Inferior parietal cortex (tissue), 1 donor: ENCODE measurements around the gene TMEM272.

Experiments
- DNase-seq: peaks from one replicate; pipeline ENCODE4 v3.0.0-alpha.2; 2016; ENCODE audit errors: extremely low spot score

The TMEM272 gene

GRCh38 chr13:51805925-51806324 lies 39.1 kb downstream of the TMEM272 start:
- no peak for DNase-seq

- no peak for DNase-seq
These were observed 39.7 kb downstream of the TMEM272 start for GRCh38 chr13:51805313-51805712.

- peak; percentile 61 for DNase-seq
These were observed 40.4 kb downstream of the TMEM272 start for GRCh38 chr13:51804295-51805172.

DNA sequence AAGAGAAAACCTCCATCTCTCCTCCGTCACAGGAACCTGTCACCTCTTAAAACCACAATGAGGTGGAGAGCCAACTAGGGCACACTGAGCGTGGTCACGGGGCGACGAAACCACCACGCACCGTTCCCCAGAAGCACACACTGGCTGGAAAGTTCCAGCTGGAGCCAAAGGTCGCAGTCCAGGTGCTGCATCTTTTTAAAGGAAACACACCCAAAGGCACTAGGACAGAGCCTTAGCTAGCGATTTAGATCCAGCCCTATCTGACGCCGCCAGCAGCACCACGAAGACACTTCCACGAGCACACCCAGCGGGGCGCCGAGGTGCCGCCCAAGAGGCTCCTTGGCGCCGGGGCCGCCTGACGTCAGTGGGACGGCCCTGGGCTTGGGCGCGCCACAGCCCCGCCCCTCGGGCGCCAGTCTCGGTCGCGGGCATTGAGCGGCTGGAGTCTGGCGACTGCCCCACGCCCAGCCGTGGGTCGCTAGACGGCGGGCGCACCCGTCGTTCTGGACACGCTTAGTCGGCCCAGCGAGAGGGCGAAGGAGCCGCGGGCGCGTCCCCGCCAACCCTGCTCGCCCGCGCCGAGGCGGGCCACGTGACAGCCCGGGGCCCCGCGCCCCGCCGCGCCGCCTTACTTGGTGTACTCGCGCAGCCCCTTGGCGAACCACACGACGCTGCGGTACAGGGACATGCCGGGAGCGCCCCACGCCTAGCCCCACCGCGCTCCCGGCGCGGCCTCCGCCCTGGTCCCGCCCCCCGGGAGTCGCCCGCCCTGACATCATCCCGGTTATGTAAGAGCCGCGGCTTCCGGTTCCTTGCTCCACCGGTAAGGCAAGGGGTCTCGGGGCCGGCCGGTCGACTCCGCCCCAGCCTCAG lies 41.3 kb downstream of the TMEM272 start, which contains the start of gene DHRS12:
TSS of gene DHRS12 (minus strand) at position 742 of the 873 bp plus-strand sequence. CDS start 4,504 bp downstream, outside the sequence.
- DNase-seq, result peak; percentile 86

GRCh38 chr13:51802631-51803418 lies 42.2 kb downstream of the TMEM272 start:
- no peak for DNase-seq

GRCh38 chr13:51801631-51802099 lies 43.3 kb downstream of the TMEM272 start:
- DNase-seq, result peak; percentile 66

DNA sequence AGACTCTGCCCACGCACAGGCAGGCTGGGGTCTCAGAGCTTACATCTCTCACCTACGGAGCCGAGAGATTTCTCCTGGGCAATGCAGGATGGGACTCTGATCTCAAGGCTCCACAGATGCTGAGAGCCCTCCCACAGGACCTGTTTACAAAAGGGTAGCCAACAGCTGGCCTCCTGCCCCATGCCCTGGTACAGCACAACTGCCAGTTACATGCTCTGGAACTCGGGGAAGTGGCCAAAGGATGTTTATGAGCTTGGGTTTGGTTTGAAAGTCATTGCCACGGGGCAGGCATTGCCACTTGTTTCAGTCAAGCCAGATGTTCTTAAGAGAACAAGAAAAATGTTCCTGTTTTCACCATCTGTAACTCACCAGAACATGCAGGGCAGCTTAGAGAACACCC lies 44.5 kb downstream of the TMEM272 start:
- no peak for DNase-seq

DNA sequence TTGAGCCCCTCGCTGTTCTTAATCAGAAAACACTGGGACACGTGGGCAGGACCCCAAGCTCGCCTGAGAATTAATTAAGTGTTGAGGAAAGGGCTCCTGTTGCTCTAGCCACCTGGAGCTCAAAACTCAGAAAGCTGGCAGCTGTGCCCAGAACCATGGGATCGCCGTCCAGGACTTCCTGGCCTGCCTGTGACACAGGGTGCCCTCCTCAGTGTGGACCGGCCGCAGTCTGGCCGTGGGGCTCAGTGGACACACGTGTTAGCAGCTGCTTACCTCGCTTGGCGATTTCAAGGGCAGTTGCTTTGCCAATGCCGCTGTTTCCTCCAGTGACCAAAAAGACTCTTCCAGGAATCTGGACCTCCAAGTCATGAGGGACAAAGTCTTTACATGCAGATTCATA lies 45.7 kb downstream of the TMEM272 start:
- DNase-seq, result no peak

GRCh38 chr13:51797664-51798488 lies 47.1 kb downstream of the TMEM272 start:
- DNase-seq, result peak; percentile 63

GRCh38 chr13:51796546-51796945 lies 48.4 kb downstream of the TMEM272 start:
- DNase-seq, result no peak

DNA sequence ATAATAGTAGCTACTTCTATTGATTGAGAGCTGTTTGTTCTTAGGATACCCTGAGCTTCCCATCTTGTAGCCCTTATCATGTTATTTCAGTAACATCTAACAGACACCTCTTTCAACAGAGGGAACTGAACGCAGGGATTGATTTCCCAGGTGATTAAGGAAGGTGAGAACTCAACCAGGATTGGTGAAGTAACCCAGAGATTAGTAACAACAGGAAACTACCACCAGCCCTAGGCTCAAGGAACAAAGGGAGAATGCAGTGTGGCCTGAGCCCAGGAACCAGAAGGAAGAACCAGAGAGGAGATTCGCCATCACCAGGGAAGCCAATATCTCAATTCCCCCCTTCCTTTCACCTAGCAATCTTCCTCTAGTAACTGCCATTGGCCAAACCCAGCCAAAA lies 49.6 kb downstream of the TMEM272 start:
- DNase-seq, result no peak

DNA sequence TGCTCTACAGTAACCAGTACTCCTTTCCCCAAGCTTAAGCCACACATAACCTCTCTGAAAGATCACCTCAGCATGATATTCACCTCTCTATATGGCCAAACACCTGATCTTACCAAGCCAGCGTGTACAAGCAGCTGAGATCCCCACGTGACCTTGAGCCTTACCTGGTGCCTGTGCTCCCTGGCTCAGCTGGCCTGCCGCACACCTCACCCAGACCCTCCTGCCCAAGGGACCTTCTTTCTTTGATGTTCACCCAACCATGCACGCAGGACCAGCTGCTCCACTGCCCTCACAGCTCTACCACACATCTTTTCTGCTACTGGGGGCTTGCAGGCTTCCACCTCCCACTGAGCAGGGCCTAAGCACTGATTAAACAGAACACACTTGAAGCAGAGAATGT lies 50.0 kb downstream of the TMEM272 start:
- no peak for DNase-seq

DNA sequence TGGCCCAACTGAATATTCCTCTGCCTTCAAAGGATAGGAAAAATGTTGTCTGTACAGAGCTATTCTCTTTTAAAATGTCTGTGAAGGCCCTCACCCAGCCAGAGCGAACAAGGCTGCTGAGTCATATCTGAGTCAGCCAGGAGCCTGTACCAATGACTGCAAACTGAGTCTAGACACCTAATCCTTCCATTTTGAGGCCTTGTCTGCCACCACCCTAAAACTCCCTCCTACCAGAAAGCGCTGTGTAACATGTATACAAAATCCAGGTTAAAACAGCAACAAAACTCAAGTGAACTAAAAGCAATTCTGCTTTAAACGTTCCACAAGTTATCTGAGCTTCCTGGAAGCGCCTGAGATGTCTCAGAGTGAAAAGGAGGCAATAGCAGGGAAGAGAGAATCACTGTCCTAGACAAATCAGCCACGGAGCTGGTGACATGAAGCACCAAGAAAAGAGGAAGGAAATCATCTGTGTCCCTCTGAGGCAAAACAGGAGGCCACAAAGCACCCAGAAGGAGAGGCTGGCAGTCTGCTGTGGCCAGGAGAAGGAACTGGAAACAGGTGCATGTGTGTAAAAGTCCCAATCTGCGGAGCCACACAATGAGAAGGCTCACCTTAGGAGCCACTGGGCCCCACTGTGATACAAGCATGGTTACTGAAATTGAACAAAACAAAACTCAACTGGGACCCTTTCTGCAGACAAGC lies 51.3 kb downstream of the TMEM272 start:
- DNase-seq, result peak; percentile 38

DNA sequence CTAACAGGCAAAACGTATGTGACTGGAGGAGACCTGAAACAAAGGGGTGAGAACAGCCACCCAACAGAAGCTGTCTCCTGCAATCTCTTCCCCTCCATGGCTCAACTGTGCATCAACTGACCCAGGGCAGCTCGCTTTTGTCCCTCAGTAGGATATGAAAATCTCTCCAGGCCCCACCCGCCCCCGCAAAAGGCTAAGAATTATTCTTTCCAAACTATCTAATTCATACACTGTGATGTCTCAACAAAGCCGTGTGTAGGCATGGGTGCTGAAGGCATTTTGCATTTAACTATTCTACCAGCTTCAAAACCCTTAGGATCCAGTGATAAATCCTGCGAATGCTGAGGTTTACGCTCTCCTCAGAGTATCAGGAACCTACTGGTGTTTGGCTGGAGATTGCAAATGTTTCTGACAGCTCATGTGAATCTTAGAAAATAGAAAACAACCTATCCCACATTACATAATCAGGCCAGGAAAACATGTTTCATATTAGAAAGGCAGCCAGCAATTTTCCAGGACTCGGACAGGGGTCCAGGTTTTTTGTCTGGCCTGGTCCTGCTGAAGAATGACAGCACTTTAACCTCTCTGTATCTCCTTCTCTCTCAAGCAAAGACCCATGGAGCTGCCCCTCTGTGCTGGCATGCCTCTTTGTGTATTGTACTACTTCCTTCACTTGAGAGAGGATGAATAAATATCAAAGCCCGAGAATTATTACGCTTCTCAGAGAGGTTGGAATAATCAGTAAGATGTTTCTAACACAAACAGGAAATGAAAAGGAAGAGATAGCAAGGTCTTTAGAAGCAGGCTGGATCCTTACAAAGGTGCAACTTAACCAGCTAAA lies 58.3 kb downstream of the TMEM272 start:
- peak; percentile 26 for DNase-seq

DNA sequence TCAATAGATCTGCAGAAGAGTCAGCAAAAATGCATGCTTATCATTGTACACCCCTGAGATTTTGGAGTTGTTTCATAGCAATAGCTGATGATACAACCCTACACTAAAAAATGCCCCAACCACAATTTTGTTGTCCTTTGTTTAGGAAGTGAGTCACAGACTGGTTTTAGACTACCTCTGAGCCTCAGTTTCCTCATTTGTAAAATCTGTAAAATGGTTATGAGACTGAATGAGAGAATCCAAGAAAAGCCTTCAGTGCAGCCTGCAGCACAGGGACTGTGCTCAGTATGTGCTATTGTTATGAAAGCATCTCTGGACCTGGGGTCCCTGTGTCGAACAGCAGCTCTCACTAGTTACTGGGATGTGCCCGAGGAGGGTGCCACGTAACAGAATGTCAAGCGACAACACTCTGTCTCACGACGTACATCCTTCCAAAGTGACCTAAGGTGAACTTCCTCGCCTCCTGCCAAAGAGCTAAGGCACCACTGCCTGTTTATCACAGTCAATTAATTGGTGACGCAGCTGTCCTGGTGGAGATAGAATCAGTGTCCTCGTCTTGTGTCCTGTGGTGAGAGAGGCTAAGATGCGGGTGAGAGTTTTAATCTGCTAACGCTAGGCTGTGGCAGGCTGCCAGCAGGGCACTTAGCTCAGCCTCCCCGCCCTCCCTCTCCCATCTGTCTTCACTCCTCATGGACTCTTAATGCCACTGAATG lies 59.1 kb downstream of the TMEM272 start:
- peak; percentile 39 for DNase-seq

DNA sequence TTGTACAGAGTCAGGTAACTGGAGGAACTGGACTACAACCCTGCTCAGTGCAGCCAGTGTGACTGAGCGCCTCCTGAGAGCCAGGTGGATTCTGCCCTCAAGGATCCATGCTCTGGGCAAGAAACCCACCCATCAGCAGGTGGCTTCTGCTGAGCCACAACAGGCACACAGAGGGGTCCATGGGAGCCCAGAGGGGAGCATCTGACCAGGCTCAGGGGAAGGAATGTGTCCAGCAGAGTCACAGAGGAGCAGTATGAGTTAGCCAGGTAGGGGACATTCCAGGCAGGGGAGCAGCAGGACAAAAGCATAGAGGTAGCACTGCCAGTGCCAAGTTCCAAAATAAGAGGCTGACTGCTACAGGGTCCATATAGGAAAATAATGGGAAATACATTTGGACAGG lies 60.9 kb downstream of the TMEM272 start:
- no peak for DNase-seq

DNA sequence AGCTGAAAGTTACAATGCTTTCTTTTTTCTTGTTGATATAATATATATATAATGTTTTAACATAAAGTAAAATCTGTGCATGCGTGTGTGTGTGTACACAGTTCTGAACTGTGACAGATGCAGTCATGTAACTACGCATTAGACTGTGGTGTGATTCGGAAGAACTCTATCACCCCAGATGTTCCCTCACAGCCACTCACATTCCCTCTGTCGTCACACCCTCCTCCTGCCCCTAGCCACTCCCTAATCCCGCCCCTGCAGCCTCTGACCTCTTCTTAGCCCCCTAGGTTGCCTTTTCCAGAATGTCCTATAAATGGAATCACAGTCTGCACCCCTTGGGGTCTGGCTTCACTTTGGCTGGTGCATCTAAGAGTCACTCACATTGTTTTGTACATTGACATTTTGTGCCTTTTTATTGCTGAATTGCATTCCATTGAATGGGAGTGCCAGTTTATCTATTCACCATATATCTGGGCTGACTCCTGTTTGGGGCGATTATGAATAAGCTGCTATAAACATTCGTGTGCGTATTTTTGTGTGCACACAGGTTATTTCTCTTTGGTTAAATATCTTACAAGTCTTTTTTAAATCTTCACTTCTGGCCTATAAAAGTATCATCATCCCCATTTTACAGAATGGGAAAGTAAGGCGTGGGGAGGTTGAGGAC lies 61.4 kb downstream of the TMEM272 start:
- no peak for DNase-seq
